ENCODE results near the gene HNRNPL. TPM values are rescaled to one million over a fixed set of nuclear protein-coding genes. Genes with fewer than 3 reads are reported as not detected.
A peak's percentile ranks its signal among the peaks of the same experiment; 100 is the strongest.

Gene HNRNPL
- total RNA-seq, 1 donor from 2014 or later, result 444 TPM

- Mint-ChIP-seq H3K4me1 (ENCODE audit: low read depth) (peaks cover 15% of the 10 kb centered on the region), H3K27me3 (no peaks in the 10 kb centered on the region), H3K4me3 (ENCODE audit: low read depth) (no peak overlapping the region), H3K9me3 (ENCODE audit: low read depth) (no peaks in the 10 kb centered on the region), H3K36me3 (ENCODE audit: insufficient read depth) (peaks cover 41% of the 10 kb centered on the region), H3K27ac (peak overlapping the region; percentile 88)
- TF ChIP-seq, protein P1, sequence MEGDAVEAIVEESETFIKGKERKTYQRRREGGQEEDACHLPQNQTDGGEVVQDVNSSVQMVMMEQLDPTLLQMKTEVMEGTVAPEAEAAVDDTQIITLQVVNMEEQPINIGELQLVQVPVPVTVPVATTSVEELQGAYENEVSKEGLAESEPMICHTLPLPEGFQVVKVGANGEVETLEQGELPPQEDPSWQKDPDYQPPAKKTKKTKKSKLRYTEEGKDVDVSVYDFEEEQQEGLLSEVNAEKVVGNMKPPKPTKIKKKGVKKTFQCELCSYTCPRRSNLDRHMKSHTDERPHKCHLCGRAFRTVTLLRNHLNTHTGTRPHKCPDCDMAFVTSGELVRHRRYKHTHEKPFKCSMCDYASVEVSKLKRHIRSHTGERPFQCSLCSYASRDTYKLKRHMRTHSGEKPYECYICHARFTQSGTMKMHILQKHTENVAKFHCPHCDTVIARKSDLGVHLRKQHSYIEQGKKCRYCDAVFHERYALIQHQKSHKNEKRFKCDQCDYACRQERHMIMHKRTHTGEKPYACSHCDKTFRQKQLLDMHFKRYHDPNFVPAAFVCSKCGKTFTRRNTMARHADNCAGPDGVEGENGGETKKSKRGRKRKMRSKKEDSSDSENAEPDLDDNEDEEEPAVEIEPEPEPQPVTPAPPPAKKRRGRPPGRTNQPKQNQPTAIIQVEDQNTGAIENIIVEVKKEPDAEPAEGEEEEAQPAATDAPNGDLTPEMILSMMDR (IDR thresholded peaks at IDR 0.05; ENCODE audit: unreplicated experiment), result no peak
- no peak for DNase-seq (ENCODE audit: low spot score, unreplicated experiment)
Measured at GRCh38 chr19:38838208-38838985, 11.4 kb downstream of the HNRNPL start.

DNA sequence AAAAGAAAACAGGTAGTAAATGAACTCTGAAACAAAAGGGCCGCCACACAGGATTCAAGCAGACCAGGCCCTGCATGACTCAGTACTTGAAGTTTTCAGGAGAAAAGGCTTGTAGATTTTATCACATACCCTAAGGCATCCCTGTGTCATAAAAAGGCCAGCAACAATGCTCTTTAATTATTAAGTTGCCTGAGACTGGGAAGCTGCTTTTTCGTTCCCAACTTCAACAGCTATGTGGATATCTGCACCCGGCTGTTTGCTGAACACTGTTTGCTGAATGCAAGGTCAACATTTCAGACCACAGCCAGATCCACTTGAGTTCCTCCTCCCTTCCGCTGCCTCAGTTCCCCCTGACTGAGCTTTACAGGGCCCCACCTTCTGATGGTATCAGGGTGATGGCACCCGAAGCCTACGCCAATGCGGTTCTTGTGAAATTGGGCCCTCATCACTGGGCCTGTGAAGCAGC is 12.1 kb downstream of the HNRNPL start:
- TF ChIP-seq, protein P1 (IDR thresholded peaks at IDR 0.05; ENCODE audit: unreplicated experiment), result no peak
- H3K4me3 Mint-ChIP-seq (ENCODE audit: low read depth), result no peak overlapping the region
- peaks cover 37% of the 10 kb centered on the region for H3K36me3 Mint-ChIP-seq (ENCODE audit: insufficient read depth)
- H3K4me1 Mint-ChIP-seq (ENCODE audit: low read depth), result peaks cover 15% of the 10 kb centered on the region
- DNase-seq (ENCODE audit: low spot score, unreplicated experiment), result no peak
- H3K27ac Mint-ChIP-seq, result peak overlapping the region; percentile 91
- H3K27me3 Mint-ChIP-seq, result no peaks in the 10 kb centered on the region
- H3K9me3 Mint-ChIP-seq (ENCODE audit: low read depth), result no peaks in the 10 kb centered on the region

- TF ChIP-seq, protein P1 (IDR thresholded peaks at IDR 0.05; ENCODE audit: unreplicated experiment), result no peak
- no peaks in the 10 kb centered on the region for H3K9me3 Mint-ChIP-seq (ENCODE audit: low read depth)
Measured at GRCh38 chr19:38836983-38837626, 12.7 kb downstream of the HNRNPL start.

DNA sequence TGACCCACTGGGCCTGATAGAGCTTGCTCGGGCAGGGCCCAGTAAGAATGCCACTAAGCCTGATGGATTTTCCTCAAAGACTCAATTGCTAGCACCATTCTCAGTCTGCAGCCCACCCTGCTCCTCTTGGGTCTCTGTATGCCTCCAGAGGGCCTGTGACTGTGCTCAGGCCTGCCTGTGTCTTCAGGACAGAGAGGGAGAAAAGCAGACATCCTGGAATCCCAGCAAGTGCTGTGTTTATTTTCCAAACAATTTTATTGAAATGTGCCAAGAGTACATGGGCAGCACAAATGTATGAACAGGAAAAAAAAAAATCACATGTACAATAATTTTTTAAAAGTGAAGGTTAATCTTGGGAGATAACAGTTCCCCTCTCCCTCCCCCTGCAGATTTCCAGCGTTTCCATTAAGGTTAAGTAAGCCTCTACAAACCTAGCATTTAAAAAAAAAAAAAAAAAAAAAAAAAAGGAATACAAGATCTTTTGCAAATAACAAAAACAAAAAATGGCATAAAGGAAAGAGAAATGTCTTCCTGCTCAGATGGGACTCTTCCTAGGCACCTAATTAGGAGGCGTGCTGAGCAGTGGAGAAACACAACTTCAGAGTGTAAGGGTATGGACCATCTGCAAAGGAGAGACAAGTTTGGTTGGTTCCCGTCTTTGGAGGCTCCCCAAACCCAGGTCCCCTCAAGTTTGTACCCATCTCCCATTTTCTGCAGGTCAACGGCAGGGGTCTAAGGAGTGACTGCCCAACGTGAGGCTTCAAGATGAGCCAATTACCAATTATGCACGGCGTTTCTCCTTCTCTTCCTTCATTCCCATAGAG is 13.4 kb downstream of the HNRNPL start:
- H3K9me3 Mint-ChIP-seq (ENCODE audit: low read depth), result no peaks in the 10 kb centered on the region
- TF ChIP-seq, protein P1 (IDR thresholded peaks at IDR 0.05; ENCODE audit: unreplicated experiment), result no peak

More at GRCh38 chr19:38836983-38837626, 12.7 kb downstream of the HNRNPL start:
- peak overlapping the region; percentile 91 for H3K27ac Mint-ChIP-seq
- no peak overlapping the region for H3K4me3 Mint-ChIP-seq (ENCODE audit: low read depth)
- peaks cover 16% of the 10 kb centered on the region for H3K4me1 Mint-ChIP-seq (ENCODE audit: low read depth)
- peaks cover 32% of the 10 kb centered on the region for H3K36me3 Mint-ChIP-seq (ENCODE audit: insufficient read depth)
- no peak for DNase-seq (ENCODE audit: low spot score, unreplicated experiment)
- H3K27me3 Mint-ChIP-seq, result no peaks in the 10 kb centered on the region

DNA sequence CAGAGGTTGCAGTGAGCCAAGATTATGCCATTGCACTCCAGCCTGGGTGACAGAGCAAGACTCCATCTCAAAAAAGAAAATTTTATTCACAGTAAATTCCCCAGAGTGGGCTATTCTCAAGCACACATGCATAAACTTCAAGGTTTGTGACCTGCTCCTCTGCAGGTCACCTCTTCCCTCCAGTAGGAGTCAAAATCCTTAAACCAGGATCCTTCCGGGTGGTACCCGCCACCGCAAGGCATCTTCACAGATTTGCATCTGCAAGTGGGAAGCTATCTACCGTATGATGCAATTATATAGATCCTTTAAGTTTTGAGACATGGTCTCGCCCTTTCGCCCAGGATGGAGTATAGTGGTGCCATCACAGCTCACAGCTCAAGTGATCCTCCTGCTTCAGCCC is 15.2 kb downstream of the HNRNPL start:
- Mint-ChIP-seq H3K36me3 (ENCODE audit: insufficient read depth) (peaks cover 23% of the 10 kb centered on the region), H3K4me3 (ENCODE audit: low read depth) (no peak overlapping the region), H3K27ac (peak overlapping the region; percentile 56), H3K27me3 (no peaks in the 10 kb centered on the region), H3K9me3 (ENCODE audit: low read depth) (no peaks in the 10 kb centered on the region), H3K4me1 (ENCODE audit: low read depth) (peaks cover 28% of the 10 kb centered on the region)
- DNase-seq (ENCODE audit: low spot score, unreplicated experiment), result no peak
- TF ChIP-seq, protein P1 (IDR thresholded peaks at IDR 0.05; ENCODE audit: unreplicated experiment), result no peak

More for the DNA sequence above, 13.4 kb downstream of the HNRNPL start:
- peaks cover 20% of the 10 kb centered on the region for H3K4me1 Mint-ChIP-seq (ENCODE audit: low read depth)
- no peaks in the 10 kb centered on the region for H3K27me3 Mint-ChIP-seq
- H3K36me3 Mint-ChIP-seq (ENCODE audit: insufficient read depth), result peaks cover 27% of the 10 kb centered on the region
- H3K27ac Mint-ChIP-seq, result peak overlapping the region; percentile 91
- DNase-seq (ENCODE audit: low spot score, unreplicated experiment), result no peak
- no peak overlapping the region for H3K4me3 Mint-ChIP-seq (ENCODE audit: low read depth)

All from progenitor cell of endocrine pancreas (in vitro differentiated cells).